Rectal smooth muscle tissue (tissue), 1 donor: ENCODE results near the gene CERS1.

Experiments used
- H3K27ac ChIP-seq: one replicate; pipeline ENCODE4 v1.7.0; 2013; ENCODE audit warnings: low read depth, low read length, inconsistent platforms
- H3K27me3 ChIP-seq: one replicate; pipeline ENCODE4 v1.7.0; 2013; ENCODE audit warnings: low read length; ENCODE audit not compliant: control insufficient read depth, insufficient read depth
- H3K36me3 ChIP-seq: one replicate; pipeline ENCODE4 v1.7.0; 2013; ENCODE audit warnings: low read length; ENCODE audit not compliant: control insufficient read depth, insufficient read depth
- H3K4me1 ChIP-seq: one replicate; pipeline ENCODE4 v1.7.0; 2013; ENCODE audit warnings: low read length; ENCODE audit not compliant: control insufficient read depth, insufficient read depth
- H3K4me3 ChIP-seq: one replicate; pipeline ENCODE4 v1.7.0; 2013; ENCODE audit warnings: low read length
- H3K9ac ChIP-seq: one replicate; pipeline ENCODE4 v1.7.0; 2013; ENCODE audit warnings: low read length

Gene CERS1

GRCh38 chr19:18851673-18852325 lies 44.2 kb downstream of the CERS1 start:
- Histone ChIP-seq H3K27ac (no peak overlapping the region), H3K9ac (no peak overlapping the region), H3K36me3 (peaks cover 54% of the 10 kb centered on the region), H3K27me3 (no peaks in the 10 kb centered on the region), H3K4me1 (peaks cover 11% of the 10 kb centered on the region), H3K4me3 (no peak overlapping the region)

GRCh38 chr19:18850471-18851375 lies 45.2 kb downstream of the CERS1 start:
- H3K4me3 ChIP-seq, result no peak overlapping the region
- peaks cover 11% of the 10 kb centered on the region for H3K4me1 ChIP-seq
- no peak overlapping the region for H3K27ac ChIP-seq
- no peak overlapping the region for H3K9ac ChIP-seq
- H3K27me3 ChIP-seq, result no peaks in the 10 kb centered on the region
- peaks cover 43% of the 10 kb centered on the region for H3K36me3 ChIP-seq

- Histone ChIP-seq H3K9ac (no peak overlapping the region), H3K4me1 (peaks cover 11% of the 10 kb centered on the region)
Measured at GRCh38 chr19:18849838-18850400, 46.0 kb downstream of the CERS1 start.

GRCh38 chr19:18848878-18849661 lies 46.9 kb downstream of the CERS1 start:
- Histone ChIP-seq H3K4me3 (no peak overlapping the region), H3K36me3 (peaks cover 29% of the 10 kb centered on the region), H3K27me3 (no peaks in the 10 kb centered on the region), H3K27ac (peak overlapping the region; percentile 60), H3K4me1 (peaks cover 11% of the 10 kb centered on the region), H3K9ac (no peak overlapping the region)

More at GRCh38 chr19:18849838-18850400, 46.0 kb downstream of the CERS1 start:
- Histone ChIP-seq H3K27ac (peak overlapping the region; percentile 38), H3K36me3 (peaks cover 37% of the 10 kb centered on the region), H3K4me3 (no peak overlapping the region), H3K27me3 (no peaks in the 10 kb centered on the region)

- no peak overlapping the region for H3K4me3 ChIP-seq
- H3K4me1 ChIP-seq, result peaks cover 13% of the 10 kb centered on the region
- no peaks in the 10 kb centered on the region for H3K27me3 ChIP-seq
- H3K27ac ChIP-seq, result peak overlapping the region; percentile 60
- no peak overlapping the region for H3K9ac ChIP-seq
- H3K36me3 ChIP-seq, result peaks cover 18% of the 10 kb centered on the region
Measured at GRCh38 chr19:18847549-18848463, 48.2 kb downstream of the CERS1 start.

GRCh38 chr19:18846862-18847548 lies 49.0 kb downstream of the CERS1 start:
- Histone ChIP-seq H3K27me3 (no peaks in the 10 kb centered on the region), H3K9ac (no peak overlapping the region), H3K27ac (peak overlapping the region; percentile 8), H3K36me3 (peaks cover 14% of the 10 kb centered on the region), H3K4me1 (peaks cover 13% of the 10 kb centered on the region), H3K4me3 (no peak overlapping the region)

GRCh38 chr19:18845961-18846360 lies 50.0 kb downstream of the CERS1 start:
- peaks cover 5% of the 10 kb centered on the region for H3K36me3 ChIP-seq
- H3K9ac ChIP-seq, result no peak overlapping the region
- H3K27ac ChIP-seq, result no peak overlapping the region
- H3K4me3 ChIP-seq, result no peak overlapping the region
- H3K27me3 ChIP-seq, result no peaks in the 10 kb centered on the region
- peaks cover 13% of the 10 kb centered on the region for H3K4me1 ChIP-seq

GRCh38 chr19:18844806-18845329 lies 51.1 kb downstream of the CERS1 start:
- H3K27ac ChIP-seq, result no peak overlapping the region
- peaks cover 12% of the 10 kb centered on the region for H3K4me1 ChIP-seq
- no peaks in the 10 kb centered on the region for H3K27me3 ChIP-seq
- no peak overlapping the region for H3K4me3 ChIP-seq
- no peak overlapping the region for H3K9ac ChIP-seq
- peaks cover 2% of the 10 kb centered on the region for H3K36me3 ChIP-seq

GRCh38 chr19:18843960-18844359 lies 52.0 kb downstream of the CERS1 start:
- H3K27ac ChIP-seq, result no peak overlapping the region
- peaks cover 2% of the 10 kb centered on the region for H3K36me3 ChIP-seq
- H3K4me3 ChIP-seq, result no peak overlapping the region
- H3K27me3 ChIP-seq, result no peaks in the 10 kb centered on the region
- peaks cover 12% of the 10 kb centered on the region for H3K4me1 ChIP-seq
- no peak overlapping the region for H3K9ac ChIP-seq

- H3K27ac ChIP-seq, result no peak overlapping the region
- H3K27me3 ChIP-seq, result no peaks in the 10 kb centered on the region
- H3K9ac ChIP-seq, result no peak overlapping the region
- H3K4me1 ChIP-seq, result peaks cover 8% of the 10 kb centered on the region
- H3K4me3 ChIP-seq, result no peak overlapping the region
- H3K36me3 ChIP-seq, result no peaks in the 10 kb centered on the region
Measured at GRCh38 chr19:18842166-18842565, 53.8 kb downstream of the CERS1 start.

GRCh38 chr19:18841400-18841799 lies 54.6 kb downstream of the CERS1 start:
- Histone ChIP-seq H3K4me1 (peaks cover 5% of the 10 kb centered on the region), H3K9ac (no peak overlapping the region), H3K36me3 (no peaks in the 10 kb centered on the region), H3K27me3 (no peaks in the 10 kb centered on the region), H3K4me3 (no peak overlapping the region), H3K27ac (no peak overlapping the region)
